H1 (cell line): Measurements from ENCODE around the gene PSMA5. TPM values are rescaled to one million over a fixed set of nuclear protein-coding genes. Genes with fewer than 3 reads are reported as not detected.

Experiments used
- CTCF ChIA-PET: fragments of 300-600 bp; sonication (Branson Sonifier 250); formaldehyde crosslinking; loops from one replicate; lab custom pipeline; 2021; ENCODE audit not compliant: partially characterized antibody; lab: Charles Lee
- POLR2A ChIA-PET: fragments of 300-600 bp; sonication (Branson Sonifier 250); formaldehyde crosslinking; loops from one replicate; lab custom pipeline; 2021; ENCODE audit warnings: inconsistent platforms; ENCODE audit not compliant: partially characterized antibody; lab: Charles Lee
- DNase-seq, 2 experiments: peaks; one replicate each; pipeline versions ENCODE4 v3.0.0 to v3.0.0-alpha.2; 2010 to 2022; ENCODE audit warnings: low spot score in 2 of 2, low read depth in 1 of 2, mixed read lengths in 1 of 2
- FAIRE-seq: peaks from 2 replicates; lab custom pipeline; 2011; peaks lifted over from hg19 to GRCh38; lab: Jason Lieb, UNC
- H2AFZ ChIP-seq: 2 replicates; pipeline ENCODE4 v1.8.1; 2012; ENCODE audit warnings: low read length, inconsistent platforms
- H2AK5ac ChIP-seq: 2 replicates; pipeline ENCODE4 v1.6.1; 2013; ENCODE audit warnings: low read depth, low read length
- H2BK120ac ChIP-seq: replicated peaks from 2 replicates; pipeline ENCODE3; 2013; ENCODE audit warnings: low read depth, low read length, inconsistent platforms
- H2BK12ac ChIP-seq: 2 replicates; pipeline ENCODE4 v1.6.1; 2013; ENCODE audit warnings: low read depth, low read length
- H2BK15ac ChIP-seq: 2 replicates; pipeline ENCODE4 v1.6.1; 2013; ENCODE audit warnings: low read length
- H2BK20ac ChIP-seq: 2 replicates; pipeline ENCODE4 v1.6.1; 2013; ENCODE audit warnings: low read length
- H2BK5ac ChIP-seq: 2 replicates; pipeline ENCODE4 v1.6.1; 2013; ENCODE audit warnings: low read depth, low read length
- H3K14ac ChIP-seq: 2 replicates; pipeline ENCODE4 v1.6.1; 2013; ENCODE audit warnings: inconsistent platforms; ENCODE audit not compliant: insufficient read length
- H3K18ac ChIP-seq: 2 replicates; pipeline ENCODE4 v1.6.1; 2013; ENCODE audit warnings: low read length; ENCODE audit errors: extremely low read depth
- H3K23ac ChIP-seq: 2 replicates; pipeline ENCODE4 v1.6.1; 2013; ENCODE audit warnings: inconsistent platforms; ENCODE audit not compliant: insufficient read length
- H3K23me2 ChIP-seq: 2 replicates; pipeline ENCODE4 v1.6.1; 2013; ENCODE audit warnings: low read depth, low read length
- H3K27ac ChIP-seq: 2 replicates; pipeline ENCODE4 v1.6.1; 2011; ENCODE audit warnings: low read depth, low read length, inconsistent platforms
- H3K27me3 ChIP-seq, 4 experiments: replicated peaks in 1 of 4; 1 replicate in 1 of 4; 2 replicates in 3 of 4; pipeline versions ENCODE4 v1.6.1 to v1.8.1; 2011 to 2013; ENCODE audit warnings: low read length in 3 of 4, mild to moderate bottlenecking in 3 of 4, inconsistent platforms in 2 of 4, mixed read lengths in 2 of 4, moderate library complexity in 1 of 4; ENCODE audit not compliant: control insufficient read depth in 3 of 4, insufficient read depth in 3 of 4; ENCODE audit errors: extremely low read depth in 1 of 4
- H3K36me3 ChIP-seq, 4 experiments: 2 replicates each; pipeline versions ENCODE4 v1.6.1 to v1.8.1; 2011 to 2013; ENCODE audit warnings: mild to moderate bottlenecking in 4 of 4, low read length in 3 of 4, moderate library complexity in 2 of 4, control low read depth in 1 of 4, inconsistent platforms in 1 of 4; ENCODE audit not compliant: insufficient read depth in 4 of 4, control insufficient read depth in 2 of 4
- H3K4ac ChIP-seq: replicated peaks from 2 replicates; pipeline ENCODE3; 2013; ENCODE audit warnings: low read length, low read depth, mixed read lengths, inconsistent platforms; ENCODE audit not compliant: insufficient read length
- H3K4me1 ChIP-seq, 4 experiments: replicated peaks in 1 of 4; 1 replicate in 1 of 4; 2 replicates in 3 of 4; pipeline versions ENCODE4 v1.6.1 to v1.8.1; 2011 to 2013; ENCODE audit warnings: low read length in 3 of 4, inconsistent platforms in 2 of 4, mixed read lengths in 1 of 4; ENCODE audit not compliant: insufficient read depth in 4 of 4, control insufficient read depth in 3 of 4
- H3K4me2 ChIP-seq, 2 experiments: 2 replicates each; pipeline versions ENCODE4 v1.6.1 to v1.8.1; 2011 to 2013; ENCODE audit warnings: low read depth in 2 of 2, low read length in 2 of 2, control low read depth in 1 of 2, inconsistent platforms in 1 of 2, mild to moderate bottlenecking in 1 of 2; ENCODE audit not compliant: insufficient read depth in 1 of 2
- H3K4me3 ChIP-seq, 4 experiments: fragments of 200-600, 300-600 bp in 1 of 4; sonication (generic), shearing (Covaris generic), sonication (Bioruptor Twin) in 1 of 4; 2 replicates each; pipeline versions ENCODE4 v1.5.1 to v1.8.1; 2011 to 2016; ENCODE audit warnings: low read length in 4 of 4, low read depth in 3 of 4, control low read depth in 2 of 4, inconsistent platforms in 2 of 4, mild to moderate bottlenecking in 2 of 4, mixed read lengths in 1 of 4, moderate library complexity in 1 of 4; ENCODE audit not compliant: insufficient read depth in 2 of 4; ENCODE audit errors: extremely low read depth in 1 of 4
- H3K56ac ChIP-seq: replicated peaks from 2 replicates; pipeline ENCODE3; 2013; ENCODE audit warnings: low read depth, mild to moderate bottlenecking, mixed read lengths, low read length, inconsistent platforms; ENCODE audit not compliant: insufficient read length
- H3K79me1 ChIP-seq: 2 replicates; pipeline ENCODE4 v1.6.1; 2013; ENCODE audit warnings: low read depth, low read length, control low read depth
- H3K79me2 ChIP-seq, 2 experiments: 2 replicates each; pipeline versions ENCODE4 v1.6.1 to v1.8.1; 2012 to 2013; ENCODE audit warnings: low read length in 2 of 2, mild to moderate bottlenecking in 2 of 2, inconsistent platforms in 1 of 2; ENCODE audit not compliant: insufficient read depth in 2 of 2, control insufficient read depth in 1 of 2
- H3K9ac ChIP-seq, 4 experiments: replicated peaks in 1 of 4; 1 replicate in 1 of 4; 2 replicates in 3 of 4; pipeline versions ENCODE4 v1.6.1 to v1.8.1; 2011 to 2013; ENCODE audit warnings: low read depth in 3 of 4, low read length in 3 of 4, control low read depth in 2 of 4, mild to moderate bottlenecking in 2 of 4, moderate library complexity in 2 of 4, inconsistent platforms in 1 of 4; ENCODE audit errors: extremely low read depth in 1 of 4
- H3K9me3 ChIP-seq, 2 experiments: 2 replicates each; pipeline versions ENCODE4 v1.6.1 to v1.8.1; 2012 to 2013; ENCODE audit warnings: mild to moderate bottlenecking in 2 of 2, moderate library complexity in 2 of 2, control low read depth in 1 of 2, inconsistent platforms in 1 of 2, low read depth in 1 of 2, low read length in 1 of 2, mixed read lengths in 1 of 2; ENCODE audit not compliant: insufficient read depth in 2 of 2
- H4K20me1 ChIP-seq, 2 experiments: replicated peaks in 1 of 2; 2 replicates each; pipeline versions ENCODE3 to v1.8.1; 2011 to 2013; ENCODE audit warnings: inconsistent platforms in 2 of 2, low read length in 2 of 2, mild to moderate bottlenecking in 1 of 2; ENCODE audit not compliant: insufficient read depth in 2 of 2, control insufficient read depth in 1 of 2
- H4K5ac ChIP-seq: 2 replicates; pipeline ENCODE4 v1.6.1; 2013; ENCODE audit warnings: low read length, low read depth, mixed read lengths, inconsistent platforms; ENCODE audit not compliant: insufficient read length
- H4K8ac ChIP-seq: 2 replicates; pipeline ENCODE4 v1.8.0; 2013; ENCODE audit warnings: mild to moderate bottlenecking, moderate library complexity, low read length, inconsistent platforms; ENCODE audit not compliant: insufficient read depth; ENCODE audit errors: extremely low read depth
- H4K91ac ChIP-seq: replicated peaks from 2 replicates; pipeline ENCODE3; 2013; ENCODE audit warnings: low read length, mixed read lengths, inconsistent platforms; ENCODE audit not compliant: insufficient read length
- ASH2L ChIP-seq: fragments of 200-600, 300-600 bp; sonication (generic); IDR thresholded peaks from one replicate; pipeline ENCODE4 v1.7.1; 2017; ENCODE audit warnings: low read length
- BACH1 ChIP-seq: IDR thresholded peaks from 2 replicates; pipeline ENCODE4 v1.6.1; 2012; ENCODE audit warnings: low read length, improper control_type of control experiment
- BRCA1 ChIP-seq: IDR thresholded peaks from 2 replicates; pipeline ENCODE4 v1.6.1; 2012; ENCODE audit warnings: low read depth, low read length, improper control_type of control experiment
- CBX5 ChIP-seq: fragments of 300-800, 300-1000 bp; sonication (generic); IDR thresholded peaks from 2 replicates; pipeline ENCODE4 v1.7.1; 2016; ENCODE audit warnings: antibody characterized with exemption, low read length, low read depth
- CEBPB ChIP-seq: IDR thresholded peaks from 2 replicates; pipeline ENCODE4 v1.6.1; 2012; ENCODE audit warnings: low read depth, low read length
- CHD2 ChIP-seq: IDR thresholded peaks from 2 replicates; pipeline ENCODE4 v1.6.1; 2012; ENCODE audit warnings: low read length, improper control_type of control experiment
- MAFK ChIP-seq: IDR thresholded peaks from 2 replicates; pipeline ENCODE4 v1.6.1; 2012; ENCODE audit warnings: low read depth, mild to moderate bottlenecking, improper control_type of control experiment, low read length
- RAD21 ChIP-seq, 2 experiments: IDR thresholded peaks in 1 of 2; conservative IDR thresholded peaks in 1 of 2; 2 replicates each; pipeline ENCODE4 v1.6.1; 2011; ENCODE audit warnings: low read depth in 2 of 2, low read length in 2 of 2, improper control_type of control experiment in 1 of 2, inconsistent platforms in 1 of 2, mild to moderate bottlenecking in 1 of 2, moderate library complexity in 1 of 2
- RBBP5 ChIP-seq: IDR thresholded peaks from 2 replicates; pipeline ENCODE4 v1.7.1; 2012; ENCODE audit warnings: low read depth, mild to moderate bottlenecking, inconsistent platforms, low read length, moderate library complexity, borderline replicate concordance
- RNF2 ChIP-seq: fragments of 200-900, 300-1000 bp; sonication (generic); IDR thresholded peaks from 2 replicates; pipeline ENCODE4 v1.7.1; 2016; ENCODE audit warnings: borderline replicate concordance, low read depth, mild to moderate bottlenecking, antibody characterized with exemption, low read length; ENCODE audit not compliant: poor library complexity, severe bottlenecking; ENCODE audit errors: missing control alignments
- SAP30 ChIP-seq: fragments of 300-600 bp; sonication (generic); IDR thresholded peaks from 2 replicates; pipeline ENCODE4 v1.7.1; 2012; ENCODE audit warnings: low read length, moderate library complexity, mild to moderate bottlenecking, inconsistent platforms; ENCODE audit not compliant: insufficient read depth, insufficient replicate concordance
- SRF ChIP-seq: IDR thresholded peaks from 2 replicates; pipeline ENCODE4 v1.6.1; 2011; ENCODE audit warnings: mild to moderate bottlenecking, low read depth, low read length, moderate library complexity
- WGBS, 2 experiments: shearing (Covaris generic) in 1 of 2; methylation state at CpG; one replicate each; pipeline versions ENCODE4 v1.1.6 to v1.1.7; 2013 to 2015; ENCODE audit warnings: low lambda C conversion rate in 2 of 2, mixed read lengths in 2 of 2, inconsistent platforms in 1 of 2, low coverage in 1 of 2, missing lambda C conversion rate in 1 of 2; ENCODE audit not compliant: insufficient replicate concordance in 2 of 2, insufficient coverage in 1 of 2, insufficient read length in 1 of 2; ENCODE audit errors: extremely low coverage in 1 of 2, missing lambda C conversion rate in 1 of 2; 5-methylcytosine and 5-hydroxymethylcytosine counted together
- polyA plus RNA-seq, 7 experiments: library from polyadenylated mRNA; depleted of rRNA in 3 of 7; stranded (reverse) in 5 of 7; unstranded in 2 of 7; fragments of >200 nt in 5 of 7; fragments of 200-250 nt in 2 of 7; gene quantifications; 1 replicate in 5 of 7; 2 replicates in 1 of 7; 4 replicates in 1 of 7; pipeline versions ENCODE4 v1.2.1 to v1.2.3, GENCODE V29; 2011 to 2013; ENCODE audit warnings: missing spikeins in 2 of 7, mixed read lengths in 2 of 7
- total RNA-seq: library from RNA; stranded (reverse); fragmentation: NEBNext Ultra II Directional; extraction: Animal tissue kit (Norgen Biotek cat#: 25700); gene quantifications from 2 replicates; pipeline ENCODE4 v1.2.1, GENCODE V29; 2021

PSMA5 gene
- total and polyA plus RNA-seq, 2 of the 8 experiments (the other 6 are each of a cell fraction or from before 2014, with no cell fraction given), result 140 to 166 TPM

- Histone ChIP-seq H2BK15ac (no peak overlapping the region), H3K4me3 (no peak overlapping the region), H3K14ac (no peak overlapping the region), H3K79me2 (no peaks in the 10 kb centered on the region), H3K9me3 (no peaks in the 10 kb centered on the region), H4K8ac (no peak overlapping the region), H3K4me2 (no peak overlapping the region), H4K91ac (no peak overlapping the region), H3K36me3 (peaks cover 4 to 44% (median 17%) of the 10 kb centered on the region in 4 experiments; a peak in 7 of 8 replicates), H3K23ac (no peak overlapping the region), H4K5ac (no peak overlapping the region), H2AFZ (no peak overlapping the region), H2BK20ac (no peak overlapping the region), H2BK5ac (no peak overlapping the region), H3K4me1 (peaks cover 0 to 4% (median under 1%) of the 10 kb centered on the region in 4 experiments; a peak in 3 of 7 replicates), H3K27me3 (no peaks in the 10 kb centered on the region), H3K9ac (no peak overlapping the region), H3K23me2 (no peaks in the 10 kb centered on the region), H3K27ac (no peak overlapping the region), H3K79me1 (no peaks in the 10 kb centered on the region), H3K4ac (no peak overlapping the region), H3K18ac (no peak overlapping the region), H3K56ac (no peak overlapping the region), H4K20me1 (no peaks in the 10 kb centered on the region), H2BK12ac (no peak overlapping the region), H2BK120ac (no peak overlapping the region), H2AK5ac (no peak overlapping the region)
- no peak for DNase-seq
- TF ChIP-seq BACH1 (no peak), SAP30 (no peak), RAD21 (IDR thresholded peaks at IDR 0.05 in 1 of 2, conservative IDR thresholded peaks at IDR 0.05 in 1 of 2; ENCODE audit: low read depth in 2 of 2, low read length in 2 of 2) (no peak), RBBP5 (no peak), CBX5 (no peak), ASH2L (no peak), MAFK (no peak), CHD2 (no peak), SRF (no peak), RNF2 (no peak), BRCA1 (no peak), CEBPB (no peak)
- CTCF ChIA-PET, result interaction anchor here (0.6 to 3.1 kb wide), 7 partner anchors 16 to 164 kb away, joined by 3 to 9 read pairs (median 3); no protein-coding TSS in a partner anchor
- POLR2A ChIA-PET, result interaction anchor here (0.6 to 1.7 kb wide), 3 partner anchors 20 to 69 kb away, joined by 3 to 5 read pairs (median 5); partner anchors contain the start of gene PSRC1
- 90% methylated on average over 5 of the region's 5 CpGs; no CpG with 5 or more reads in 1 of the 2 experiments for WGBS, 2 experiments
- no peak for FAIRE-seq
Measured at GRCh38 chr1:109351457-109351856, 74.8 kb downstream of the PSMA5 start.
